Endothelial cell of umbilical vein (primary cell): Measurements from ENCODE around the gene CEP70. TPM values are rescaled to one million over a fixed set of nuclear protein-coding genes. Genes with fewer than 3 reads are reported as not detected.

Experiments
- BruUV-seq: library from RNA; stranded (reverse); fragments of 400-500 nt; replicated peaks from 2 replicates; lab custom pipeline; 2021; lab: Mats Ljungman, UMichigan
- CTCF ChIA-PET: fragments of 300-600, 350-600 bp; sonication (Branson Sonifier 250); formaldehyde crosslinking; loops from one replicate; lab custom pipeline; 2021; ENCODE audit warnings: antibody characterized with exemption, inconsistent platforms; lab: Charles Lee
- POLR2A ChIA-PET: fragments of 300-600, 350-600 bp; sonication (Branson Sonifier 250); formaldehyde crosslinking; loops from one replicate; lab custom pipeline; 2021; ENCODE audit warnings: antibody characterized with exemption, inconsistent platforms; lab: Charles Lee
- DNase-seq: peaks from one replicate; pipeline ENCODE4 v3.0.0-alpha.2; 2011; ENCODE audit warnings: low read depth, low spot score
- FAIRE-seq: peaks from 2 replicates; lab custom pipeline; 2011; peaks lifted over from hg19 to GRCh38; lab: Jason Lieb, UNC
- H2AFZ ChIP-seq: 2 replicates; pipeline ENCODE4 v1.6.0; 2012; ENCODE audit warnings: low read depth, low read length, control low read depth, inconsistent platforms
- H3K27ac ChIP-seq: 2 replicates; pipeline ENCODE4 v1.5.1; 2011; ENCODE audit warnings: low read depth, mild to moderate bottlenecking, control low read depth, low read length, moderate library complexity; ENCODE audit not compliant: insufficient read depth
- H3K27me3 ChIP-seq, 2 experiments: 2 replicates each; pipeline versions ENCODE4 v1.6.0 to v1.6.1; 2011; ENCODE audit warnings: low read length in 2 of 2, mixed read lengths in 1 of 2; ENCODE audit not compliant: control insufficient read depth in 2 of 2, insufficient read depth in 2 of 2
- H3K36me3 ChIP-seq, 2 experiments: 2 replicates in 1 of 2; 3 replicates in 1 of 2; pipeline ENCODE4 v1.5.1; 2011; ENCODE audit warnings: low read length in 2 of 2, mild to moderate bottlenecking in 1 of 2, moderate library complexity in 1 of 2; ENCODE audit not compliant: control insufficient read depth in 2 of 2, insufficient read depth in 2 of 2; ENCODE audit errors: extremely low read depth in 1 of 2
- H3K4me1 ChIP-seq: 3 replicates; pipeline ENCODE4 v1.5.1; 2011; ENCODE audit warnings: mild to moderate bottlenecking, low read length; ENCODE audit not compliant: control insufficient read depth, insufficient read depth; ENCODE audit errors: extremely low read depth
- H3K4me2 ChIP-seq: 2 replicates; pipeline ENCODE4 v1.6.1; 2011; ENCODE audit warnings: low read length, control low read depth, mixed read lengths; ENCODE audit not compliant: insufficient read depth
- H3K4me3 ChIP-seq, 3 experiments: fragments of 200-600 bp in 1 of 3; sonication (generic), shearing (Covaris generic) in 1 of 3; replicated peaks in 1 of 3; 2 replicates each; pipeline ENCODE4 v1.5.1; 2011 to 2016; ENCODE audit warnings: control low read depth in 3 of 3, low read length in 3 of 3, mild to moderate bottlenecking in 2 of 3, inconsistent platforms in 1 of 3, low read depth in 1 of 3, moderate library complexity in 1 of 3; ENCODE audit not compliant: insufficient read depth in 1 of 3
- H3K79me2 ChIP-seq: 2 replicates; pipeline ENCODE4 v1.6.0; 2012; ENCODE audit warnings: low read length, inconsistent platforms; ENCODE audit not compliant: control insufficient read depth, insufficient read depth
- H3K9ac ChIP-seq: replicated peaks from 2 replicates; pipeline ENCODE3; 2011; ENCODE audit warnings: low read length, control low read depth; ENCODE audit not compliant: insufficient read depth; ENCODE audit errors: extremely low read depth
- H3K9me1 ChIP-seq: replicated peaks from 3 replicates; pipeline ENCODE4 v1.6.0; 2011; ENCODE audit warnings: mild to moderate bottlenecking, low read length; ENCODE audit not compliant: control insufficient read depth, insufficient read depth; ENCODE audit errors: extremely low read depth
- H3K9me3 ChIP-seq: replicated peaks from 2 replicates; pipeline ENCODE4 v1.5.1; 2012; ENCODE audit warnings: low read length, inconsistent platforms; ENCODE audit not compliant: control insufficient read depth, insufficient read depth
- H4K20me1 ChIP-seq: replicated peaks from 2 replicates; pipeline ENCODE3; 2011; ENCODE audit warnings: mild to moderate bottlenecking, low read length; ENCODE audit not compliant: control insufficient read depth, insufficient read depth; ENCODE audit errors: extremely low read depth
- EZH2 ChIP-seq: IDR thresholded peaks from 2 replicates; pipeline ENCODE4 v1.6.1; 2012; ENCODE audit warnings: borderline replicate concordance, low read depth, mild to moderate bottlenecking, moderate library complexity, low read length, inconsistent platforms; ENCODE audit not compliant: severe bottlenecking
- FOS ChIP-seq: IDR thresholded peaks from 2 replicates; pipeline ENCODE4 v1.6.1; 2011; ENCODE audit warnings: mild to moderate bottlenecking, low read length, moderate library complexity, borderline replicate concordance; ENCODE audit not compliant: insufficient read depth
- GATA2 ChIP-seq: IDR thresholded peaks from 2 replicates; pipeline ENCODE4 v1.7.0; 2011; ENCODE audit warnings: low read depth, mild to moderate bottlenecking, moderate library complexity, mixed read lengths, low read length; ENCODE audit not compliant: insufficient read length, insufficient read depth
- JUN ChIP-seq: IDR thresholded peaks from 2 replicates; pipeline ENCODE4 v1.6.1; 2011; ENCODE audit warnings: borderline replicate concordance, low read depth; ENCODE audit not compliant: insufficient read length, insufficient read depth
- MYC ChIP-seq: IDR thresholded peaks from one replicate; pipeline ENCODE4 v1.6.1; 2011; ENCODE audit warnings: mild to moderate bottlenecking, low read depth, low read length
- POLR2A ChIP-seq: IDR thresholded peaks from 2 replicates; pipeline ENCODE4 v1.6.1; 2012; ENCODE audit warnings: low read depth, mild to moderate bottlenecking, control low read depth, low read length
- POLR2AphosphoS5 ChIP-seq: IDR thresholded peaks from 2 replicates; pipeline ENCODE4 v1.6.1; 2012; ENCODE audit warnings: low read depth, mild to moderate bottlenecking, control low read depth, low read length, moderate library complexity; ENCODE audit not compliant: insufficient read depth
- dilution Hi-C: fragments of 300-500 bp; cut with MboI; formaldehyde crosslinking; loops from one replicate; pipeline ENCODE4 v1.15.0; 2019; ENCODE audit warnings: low sequenced_read_pairs; ENCODE audit not compliant: extremely low pct_ligation_motif_present
- intact Hi-C: fragments of 100-400 bp; cut with micrococcal nuclease; formaldehyde crosslinking; loops from one replicate; pipeline ENCODE4 v1.10.0; 2022
- polyA plus RNA-seq, 4 experiments: library from polyadenylated mRNA; depleted of rRNA in 3 of 4; stranded (reverse) in 3 of 4; unstranded in 1 of 4; fragments of >200 nt; gene quantifications; 2 replicates each; pipeline versions ENCODE4 v1.2.1 to v1.2.3, GENCODE V29; 2011 to 2012; ENCODE audit warnings: missing spikeins in 1 of 4
- total RNA-seq: library from RNA; stranded (reverse); gene quantifications from 2 replicates; pipeline ENCODE4 v1.2.3, GENCODE V29; 2021
- TF ChIP-seq, protein P1 (sequence below): IDR thresholded peaks from 2 replicates; pipeline ENCODE4 v1.6.1; 2011; ENCODE audit not compliant: insufficient read depth, insufficient read length
- TF ChIP-seq, protein P2 (sequence below), 2 donors: IDR thresholded peaks; 1 replicate in 1 of 2; 2 replicates in 1 of 2; pipeline ENCODE4 v1.5.1; 2011; ENCODE audit warnings: low read length in 2 of 2, mild to moderate bottlenecking in 2 of 2, moderate library complexity in 2 of 2, control low read depth in 1 of 2, inconsistent platforms in 1 of 2, low read depth in 1 of 2; ENCODE audit not compliant: insufficient read depth in 1 of 2; ENCODE audit errors: extremely low read depth in 1 of 2

Gene CEP70
- total and polyA plus RNA-seq, 2 donors (not counting 3 experiments of a cell fraction or from before 2014, with no cell fraction given), result 2.1 to 16.9 TPM

DNA sequence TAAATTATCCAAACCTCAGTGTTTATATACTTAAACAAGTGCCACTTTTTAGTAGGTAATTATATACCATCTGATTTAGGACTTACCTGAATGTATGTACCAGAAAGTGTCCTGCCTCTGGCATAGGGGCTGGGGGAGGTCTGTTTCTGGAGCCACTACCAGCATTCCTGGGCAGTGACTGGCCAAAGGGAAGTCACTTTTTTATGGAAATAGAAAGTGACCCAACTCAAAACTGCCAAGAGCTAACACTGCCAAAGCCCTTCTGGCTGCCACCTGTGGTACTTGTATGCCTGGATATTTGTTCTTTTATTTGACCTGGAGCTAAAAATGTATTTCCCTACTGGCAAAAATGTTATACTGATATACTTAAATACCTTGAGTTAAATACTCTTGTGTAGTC, 116.9 kb downstream of the CEP70 start:
- H3K9me3 ChIP-seq, result no peaks in the 10 kb centered on the region
- no peaks in the 10 kb centered on the region for H3K9me1 ChIP-seq
- BruUV-seq, result no TSS peak
- H3K79me2 ChIP-seq, result no peaks in the 10 kb centered on the region
- peaks cover under 1% of the 10 kb centered on the region for H4K20me1 ChIP-seq
- no peak overlapping the region for H3K4me2 ChIP-seq
- H2AFZ ChIP-seq, result no peak overlapping the region
- H3K27me3 ChIP-seq, result no peaks in the 10 kb centered on the region
- no peak overlapping the region for H3K9ac ChIP-seq
- H3K4me1 ChIP-seq, result peaks cover 3% of the 10 kb centered on the region
- H3K4me3 ChIP-seq, result no peak overlapping the region
- DNase-seq, result no peak
- POLR2A ChIA-PET, result no interaction called here
- TF ChIP-seq POLR2A (no peak), POLR2AphosphoS5 (no peak), MYC (no peak), JUN (no peak), GATA2 (no peak), FOS (no peak), EZH2 (no peak)
- TF ChIP-seq, protein P1, sequence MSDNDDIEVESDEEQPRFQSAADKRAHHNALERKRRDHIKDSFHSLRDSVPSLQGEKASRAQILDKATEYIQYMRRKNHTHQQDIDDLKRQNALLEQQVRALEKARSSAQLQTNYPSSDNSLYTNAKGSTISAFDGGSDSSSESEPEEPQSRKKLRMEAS, result no peak
- TF ChIP-seq, protein P2, sequence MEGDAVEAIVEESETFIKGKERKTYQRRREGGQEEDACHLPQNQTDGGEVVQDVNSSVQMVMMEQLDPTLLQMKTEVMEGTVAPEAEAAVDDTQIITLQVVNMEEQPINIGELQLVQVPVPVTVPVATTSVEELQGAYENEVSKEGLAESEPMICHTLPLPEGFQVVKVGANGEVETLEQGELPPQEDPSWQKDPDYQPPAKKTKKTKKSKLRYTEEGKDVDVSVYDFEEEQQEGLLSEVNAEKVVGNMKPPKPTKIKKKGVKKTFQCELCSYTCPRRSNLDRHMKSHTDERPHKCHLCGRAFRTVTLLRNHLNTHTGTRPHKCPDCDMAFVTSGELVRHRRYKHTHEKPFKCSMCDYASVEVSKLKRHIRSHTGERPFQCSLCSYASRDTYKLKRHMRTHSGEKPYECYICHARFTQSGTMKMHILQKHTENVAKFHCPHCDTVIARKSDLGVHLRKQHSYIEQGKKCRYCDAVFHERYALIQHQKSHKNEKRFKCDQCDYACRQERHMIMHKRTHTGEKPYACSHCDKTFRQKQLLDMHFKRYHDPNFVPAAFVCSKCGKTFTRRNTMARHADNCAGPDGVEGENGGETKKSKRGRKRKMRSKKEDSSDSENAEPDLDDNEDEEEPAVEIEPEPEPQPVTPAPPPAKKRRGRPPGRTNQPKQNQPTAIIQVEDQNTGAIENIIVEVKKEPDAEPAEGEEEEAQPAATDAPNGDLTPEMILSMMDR (IDR thresholded peaks at IDR 0.05; ENCODE audit: extremely low read depth in 1 of 2, insufficient read depth in 1 of 2, low read depth in 1 of 2, low read length in 2 of 2), result no peak
- intact Hi-C loops (loop anchor here (5.0 kb wide), 2 partner anchors 215 to 460 kb away; no protein-coding TSS in a partner anchor), dilution Hi-C loops (no loop called here)
- no peak overlapping the region for H3K27ac ChIP-seq
- FAIRE-seq, result no peak
- H3K36me3 ChIP-seq, result no peaks in the 10 kb centered on the region
- CTCF ChIA-PET, result interaction anchor here (1.8 to 3.4 kb wide), 2 partner anchors 438 to 446 kb away, joined by 7 to 120 read pairs; no protein-coding TSS in a partner anchor
